GM12801 (cell line): Measurements from ENCODE around the gene RARRES1.

Experiments used
- TF ChIP-seq, protein P1 (sequence below): IDR thresholded peaks from one replicate; pipeline ENCODE4 v1.5.1; 2011; ENCODE audit warnings: control low read depth; ENCODE audit not compliant: insufficient read length; ENCODE audit errors: extremely low read depth

Gene RARRES1

DNA sequence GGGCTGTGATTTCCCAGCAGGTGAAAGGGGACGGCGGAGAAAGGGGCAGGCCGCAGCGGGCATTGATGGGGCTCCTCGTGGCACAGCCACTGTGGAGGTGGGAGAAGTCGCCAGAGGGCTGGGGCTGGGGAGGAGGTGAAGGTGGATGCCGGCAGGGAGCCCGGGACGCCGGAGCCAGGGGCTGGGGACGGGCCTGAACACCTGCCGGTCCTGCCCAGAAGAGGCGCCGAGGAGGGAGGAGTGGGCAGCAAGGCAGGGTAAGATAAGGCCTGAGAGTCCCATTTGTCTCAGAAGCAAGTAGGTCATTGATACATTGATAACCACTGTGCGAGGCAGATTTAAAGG lies 571 bp upstream of the RARRES1 start:
- TF ChIP-seq, protein P1, sequence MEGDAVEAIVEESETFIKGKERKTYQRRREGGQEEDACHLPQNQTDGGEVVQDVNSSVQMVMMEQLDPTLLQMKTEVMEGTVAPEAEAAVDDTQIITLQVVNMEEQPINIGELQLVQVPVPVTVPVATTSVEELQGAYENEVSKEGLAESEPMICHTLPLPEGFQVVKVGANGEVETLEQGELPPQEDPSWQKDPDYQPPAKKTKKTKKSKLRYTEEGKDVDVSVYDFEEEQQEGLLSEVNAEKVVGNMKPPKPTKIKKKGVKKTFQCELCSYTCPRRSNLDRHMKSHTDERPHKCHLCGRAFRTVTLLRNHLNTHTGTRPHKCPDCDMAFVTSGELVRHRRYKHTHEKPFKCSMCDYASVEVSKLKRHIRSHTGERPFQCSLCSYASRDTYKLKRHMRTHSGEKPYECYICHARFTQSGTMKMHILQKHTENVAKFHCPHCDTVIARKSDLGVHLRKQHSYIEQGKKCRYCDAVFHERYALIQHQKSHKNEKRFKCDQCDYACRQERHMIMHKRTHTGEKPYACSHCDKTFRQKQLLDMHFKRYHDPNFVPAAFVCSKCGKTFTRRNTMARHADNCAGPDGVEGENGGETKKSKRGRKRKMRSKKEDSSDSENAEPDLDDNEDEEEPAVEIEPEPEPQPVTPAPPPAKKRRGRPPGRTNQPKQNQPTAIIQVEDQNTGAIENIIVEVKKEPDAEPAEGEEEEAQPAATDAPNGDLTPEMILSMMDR: no peak

DNA sequence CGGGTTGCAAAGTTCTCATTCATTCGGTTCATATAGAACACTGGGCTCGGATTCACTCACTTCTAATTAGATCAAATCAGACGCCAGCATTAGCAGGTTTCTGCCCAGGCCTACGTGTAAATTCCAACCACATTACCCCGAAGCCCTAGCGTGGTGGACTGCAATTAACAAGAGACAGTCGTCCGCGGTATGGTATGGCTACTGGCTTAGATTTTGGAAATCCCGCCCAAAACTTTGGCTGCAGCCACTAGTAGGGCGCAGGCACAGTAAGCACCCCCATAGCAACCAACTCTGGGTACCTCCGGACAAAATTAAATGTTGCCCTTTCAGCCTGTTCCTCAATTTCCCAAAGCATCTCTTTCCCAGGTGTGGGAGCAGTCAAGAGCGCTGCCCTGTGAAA lies 771 bp downstream of the RARRES1 start:
- TF ChIP-seq, protein P1: no peak

DNA sequence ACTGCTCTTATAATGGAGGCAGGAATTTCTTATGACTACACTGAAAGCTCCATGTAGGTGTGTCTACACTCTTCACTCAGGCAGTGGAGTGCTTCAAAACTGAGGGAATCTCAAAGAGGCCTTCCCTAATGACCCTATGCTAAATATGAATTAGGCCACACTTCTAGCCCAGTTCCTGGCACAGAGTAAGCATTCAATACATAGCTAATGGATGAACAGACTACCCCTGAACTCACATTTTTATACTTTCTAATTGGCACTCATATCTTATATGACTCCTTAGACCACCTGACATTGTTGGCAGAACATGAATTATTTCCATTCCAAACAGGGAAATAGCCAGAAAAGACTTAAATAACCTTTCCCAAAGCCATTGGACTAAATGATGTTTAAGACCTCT lies 3.4 kb downstream of the RARRES1 start:
- TF ChIP-seq, protein P1: no peak

DNA sequence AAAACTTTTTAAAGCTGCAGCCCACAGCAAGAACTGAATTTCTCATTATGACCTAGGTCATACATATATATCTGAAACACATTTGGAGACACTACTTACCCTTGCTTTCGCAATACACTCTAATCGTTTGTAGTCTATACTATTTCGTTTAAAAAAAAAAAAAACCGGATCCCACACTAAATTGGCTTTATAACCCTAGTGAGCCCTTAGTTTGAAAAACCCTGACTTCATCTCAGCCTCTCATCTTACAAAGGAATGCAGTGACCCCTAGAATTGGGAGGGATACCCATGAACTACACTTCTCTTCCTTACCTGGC lies 4.2 kb downstream of the RARRES1 start:
- TF ChIP-seq, protein P1: no peak

DNA sequence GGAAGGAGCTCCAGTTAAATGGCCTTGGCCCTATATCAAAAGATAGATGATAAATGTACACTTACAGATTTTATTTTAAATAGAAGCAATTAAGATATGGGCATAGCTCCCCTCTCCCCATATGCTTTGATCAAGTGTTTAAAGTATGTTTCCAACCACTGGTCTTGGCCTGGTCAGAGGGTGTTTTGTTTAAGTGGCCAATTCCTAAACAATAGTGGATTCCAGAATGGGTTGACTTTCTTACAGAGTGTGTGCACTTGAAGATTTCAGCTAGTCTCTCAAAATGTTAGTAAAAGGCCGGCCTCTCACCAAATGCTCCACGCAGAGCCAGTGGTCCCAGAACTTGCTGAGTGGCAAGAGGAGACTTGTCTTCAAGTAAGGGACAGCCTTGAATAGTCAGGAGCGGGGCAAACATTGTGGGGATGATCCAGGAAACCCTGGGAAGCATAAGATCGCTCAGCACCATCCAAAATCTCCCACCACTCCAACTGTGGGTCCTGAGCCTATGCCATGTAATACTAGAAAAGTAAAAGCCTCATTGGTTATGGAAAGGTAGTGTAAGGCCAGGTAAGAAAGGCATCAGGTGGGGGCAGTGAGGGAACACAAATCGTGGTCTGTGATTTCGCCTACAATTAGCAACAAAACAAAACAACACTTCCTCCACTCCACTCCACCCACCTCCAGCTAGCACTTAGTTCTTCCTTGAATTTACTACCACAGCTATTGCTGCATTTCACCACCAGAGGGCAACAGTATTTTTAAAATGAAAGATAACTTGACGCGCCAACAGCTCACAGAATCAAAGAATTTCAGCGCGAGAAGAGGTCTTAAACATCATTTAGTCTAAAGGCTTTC lies 4.8 kb downstream of the RARRES1 start:
- TF ChIP-seq, protein P1: peak; percentile 5

DNA sequence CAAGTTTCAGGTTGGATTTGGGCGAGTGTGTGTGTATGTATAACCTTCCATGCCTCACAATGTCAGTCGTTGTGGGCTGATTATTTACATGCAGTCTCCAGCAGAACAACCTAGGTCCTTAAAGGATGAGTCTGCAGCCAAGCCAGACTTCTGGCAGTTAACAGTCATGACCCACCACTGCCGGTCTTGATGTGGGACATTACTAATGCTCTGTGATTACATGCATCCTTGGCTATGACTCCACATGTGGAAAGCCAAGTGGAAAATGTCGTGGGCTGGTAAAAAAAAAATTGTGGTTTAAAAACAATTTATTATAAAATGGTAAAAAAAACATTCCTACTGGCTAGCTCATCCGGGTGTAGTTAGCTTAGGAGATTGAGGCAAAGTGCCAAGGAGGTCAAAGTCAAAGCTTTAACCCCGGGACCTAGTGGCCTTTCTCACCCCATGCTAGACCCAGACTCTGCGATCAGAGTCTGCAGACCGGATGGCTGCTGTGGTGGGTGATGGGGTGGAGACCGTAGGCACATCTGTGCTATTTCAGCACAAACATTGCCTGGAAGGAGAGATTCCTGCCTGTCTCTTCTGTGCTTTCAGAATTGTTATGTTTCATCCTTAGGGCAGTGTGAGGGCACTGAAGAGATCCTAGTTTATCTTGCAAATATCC lies 6.8 kb downstream of the RARRES1 start:
- TF ChIP-seq, protein P1: no peak

DNA sequence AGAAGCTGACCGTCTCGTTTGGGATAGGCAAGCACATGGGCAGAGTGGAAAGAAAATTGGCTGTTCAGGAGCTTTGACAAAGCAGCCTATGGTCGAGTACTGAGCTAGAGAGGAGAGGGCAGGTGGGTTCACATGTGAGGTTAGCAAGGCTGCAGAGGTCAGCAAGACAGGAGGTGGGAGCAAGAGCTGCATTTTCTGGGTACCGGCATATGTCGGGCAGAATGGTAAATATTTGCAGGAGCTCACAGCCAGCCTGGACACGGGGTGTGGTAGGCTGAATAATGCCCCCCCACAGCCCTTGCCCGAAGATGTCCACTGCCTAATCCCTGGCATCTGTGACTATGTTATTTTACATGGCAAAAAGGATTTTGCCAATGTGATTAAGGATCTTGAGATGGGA lies 8.3 kb downstream of the RARRES1 start:
- TF ChIP-seq, protein P1: no peak
